Stimulated activated naive CD8-positive, alpha-beta T cell treated with anti-CD3 and anti-CD28 coated beads, Interleukin-15, Interleukin-2, amounts not matched to agents 100 ng/mL and 50 ng/mL, for 24 hours (primary cell): Measurements from ENCODE around the gene TBX19.

Experiments used
- H3K27ac Mint-ChIP-seq: one replicate; pipeline ENCODE4 v1.8.0; 2021; ENCODE audit warnings: mild to moderate bottlenecking, mixed read lengths
- H3K27me3 Mint-ChIP-seq: one replicate; pipeline ENCODE4 v1.8.0; 2021; ENCODE audit warnings: mixed read lengths
- H3K36me3 Mint-ChIP-seq: one replicate; pipeline ENCODE4 v1.8.0; 2021; ENCODE audit warnings: low read depth, mixed read lengths
- H3K4me1 Mint-ChIP-seq: one replicate; pipeline ENCODE4 v1.8.0; 2021; ENCODE audit warnings: low read depth, mixed read lengths
- H3K4me3 Mint-ChIP-seq: one replicate; pipeline ENCODE4 v1.8.0; 2021; ENCODE audit warnings: mild to moderate bottlenecking, mixed read lengths
- H3K9me3 Mint-ChIP-seq: one replicate; pipeline ENCODE4 v1.8.0; 2021; ENCODE audit warnings: mixed read lengths

TBX19 gene

GRCh38 chr1:168263130-168263529, 17.5 kb upstream of the TBX19 start:
- Mint-ChIP-seq H3K4me1 (peaks cover 12% of the 10 kb centered on the region), H3K4me3 (no peak overlapping the region), H3K36me3 (peaks cover 18% of the 10 kb centered on the region), H3K27ac (no peak overlapping the region), H3K9me3 (no peaks in the 10 kb centered on the region), H3K27me3 (no peaks in the 10 kb centered on the region)

- no peaks in the 10 kb centered on the region for H3K27me3 Mint-ChIP-seq
- no peak overlapping the region for H3K27ac Mint-ChIP-seq
- H3K4me3 Mint-ChIP-seq, result no peak overlapping the region
- H3K4me1 Mint-ChIP-seq, result peaks cover 12% of the 10 kb centered on the region
- H3K36me3 Mint-ChIP-seq, result peaks cover 17% of the 10 kb centered on the region
- peaks cover 5% of the 10 kb centered on the region for H3K9me3 Mint-ChIP-seq
Measured at GRCh38 chr1:168264296-168264695, 16.4 kb upstream of the TBX19 start.

GRCh38 chr1:168265596-168265995, 15.1 kb upstream of the TBX19 start:
- H3K36me3 Mint-ChIP-seq, result peaks cover 21% of the 10 kb centered on the region

GRCh38 chr1:168266644-168267186, 14.0 kb upstream of the TBX19 start:
- Mint-ChIP-seq H3K36me3 (peaks cover 23% of the 10 kb centered on the region), H3K27me3 (no peaks in the 10 kb centered on the region), H3K27ac (no peak overlapping the region), H3K9me3 (peaks cover 5% of the 10 kb centered on the region), H3K4me1 (no peaks in the 10 kb centered on the region), H3K4me3 (no peak overlapping the region)

More at GRCh38 chr1:168265596-168265995, 15.1 kb upstream of the TBX19 start:
- Mint-ChIP-seq H3K9me3 (peaks cover 5% of the 10 kb centered on the region), H3K27me3 (no peaks in the 10 kb centered on the region), H3K4me3 (no peak overlapping the region), H3K27ac (no peak overlapping the region), H3K4me1 (peaks cover 6% of the 10 kb centered on the region)

- Mint-ChIP-seq H3K27me3 (no peaks in the 10 kb centered on the region), H3K36me3 (peaks cover 13% of the 10 kb centered on the region), H3K4me1 (peaks cover 5% of the 10 kb centered on the region), H3K4me3 (no peak overlapping the region), H3K9me3 (peaks cover 5% of the 10 kb centered on the region), H3K27ac (no peak overlapping the region)
Measured at GRCh38 chr1:168271636-168272035, 9.0 kb upstream of the TBX19 start.

- Mint-ChIP-seq H3K4me3 (no peak overlapping the region), H3K36me3 (peaks cover 19% of the 10 kb centered on the region), H3K27me3 (no peaks in the 10 kb centered on the region), H3K9me3 (peaks cover 5% of the 10 kb centered on the region), H3K4me1 (peaks cover 5% of the 10 kb centered on the region), H3K27ac (no peak overlapping the region)
Measured at GRCh38 chr1:168273575-168273974, 7.1 kb upstream of the TBX19 start.

GRCh38 chr1:168279253-168279652, 1.4 kb upstream of the TBX19 start:
- Mint-ChIP-seq H3K27me3 (no peaks in the 10 kb centered on the region), H3K9me3 (no peaks in the 10 kb centered on the region), H3K27ac (no peak overlapping the region), H3K4me1 (no peaks in the 10 kb centered on the region), H3K36me3 (peaks cover 22% of the 10 kb centered on the region), H3K4me3 (no peak overlapping the region)

GRCh38 chr1:168281603-168282325, 1.1 kb downstream of the TBX19 start:
- Mint-ChIP-seq H3K36me3 (peaks cover 18% of the 10 kb centered on the region), H3K9me3 (no peaks in the 10 kb centered on the region), H3K27ac (no peak overlapping the region), H3K27me3 (no peaks in the 10 kb centered on the region), H3K4me1 (peaks cover 5% of the 10 kb centered on the region), H3K4me3 (no peak overlapping the region)

GRCh38 chr1:168285521-168285790, 4.8 kb downstream of the TBX19 start:
- H3K27ac Mint-ChIP-seq, result no peak overlapping the region
- peaks cover 16% of the 10 kb centered on the region for H3K36me3 Mint-ChIP-seq
- peaks cover 13% of the 10 kb centered on the region for H3K4me1 Mint-ChIP-seq

GRCh38 chr1:168285971-168286927, 5.6 kb downstream of the TBX19 start:
- peaks cover 13% of the 10 kb centered on the region for H3K4me1 Mint-ChIP-seq
- peaks cover 16% of the 10 kb centered on the region for H3K36me3 Mint-ChIP-seq
- no peak overlapping the region for H3K27ac Mint-ChIP-seq
- H3K4me3 Mint-ChIP-seq, result no peak overlapping the region
- H3K9me3 Mint-ChIP-seq, result no peaks in the 10 kb centered on the region
- no peaks in the 10 kb centered on the region for H3K27me3 Mint-ChIP-seq

More at GRCh38 chr1:168285521-168285790, 4.8 kb downstream of the TBX19 start:
- Mint-ChIP-seq H3K9me3 (no peaks in the 10 kb centered on the region), H3K27me3 (no peaks in the 10 kb centered on the region), H3K4me3 (no peak overlapping the region)

- Mint-ChIP-seq H3K27ac (no peak overlapping the region), H3K4me3 (no peak overlapping the region), H3K27me3 (no peaks in the 10 kb centered on the region), H3K4me1 (peaks cover 13% of the 10 kb centered on the region), H3K9me3 (no peaks in the 10 kb centered on the region), H3K36me3 (peaks cover 10% of the 10 kb centered on the region)
Measured at GRCh38 chr1:168287237-168287664, 6.6 kb downstream of the TBX19 start.

GRCh38 chr1:168288311-168289052, 7.8 kb downstream of the TBX19 start:
- no peaks in the 10 kb centered on the region for H3K9me3 Mint-ChIP-seq
- H3K36me3 Mint-ChIP-seq, result peaks cover 10% of the 10 kb centered on the region
- no peak overlapping the region for H3K4me3 Mint-ChIP-seq

GRCh38 chr1:168291222-168291837, 10.7 kb downstream of the TBX19 start:
- Mint-ChIP-seq H3K27ac (no peak overlapping the region), H3K4me3 (no peak overlapping the region), H3K4me1 (peaks cover 12% of the 10 kb centered on the region), H3K36me3 (peaks cover 9% of the 10 kb centered on the region), H3K27me3 (no peaks in the 10 kb centered on the region), H3K9me3 (no peaks in the 10 kb centered on the region)

More at GRCh38 chr1:168288311-168289052, 7.8 kb downstream of the TBX19 start:
- peaks cover 13% of the 10 kb centered on the region for H3K4me1 Mint-ChIP-seq
- H3K27me3 Mint-ChIP-seq, result no peaks in the 10 kb centered on the region
- H3K27ac Mint-ChIP-seq, result no peak overlapping the region

- Mint-ChIP-seq H3K27ac (no peak overlapping the region), H3K27me3 (no peaks in the 10 kb centered on the region), H3K4me1 (no peaks in the 10 kb centered on the region), H3K36me3 (peaks cover 3% of the 10 kb centered on the region), H3K4me3 (no peak overlapping the region), H3K9me3 (no peaks in the 10 kb centered on the region)
Measured at GRCh38 chr1:168293356-168293755, 12.7 kb downstream of the TBX19 start.
